A549 (cell line): Measurements from ENCODE around the gene PIK3IP1. TPM values are rescaled to one million over a fixed set of nuclear protein-coding genes. Genes with fewer than 3 reads are reported as not detected.

Experiments
- ATAC-seq, 2 experiments: fragments of 200-7000 bp in 1 of 2; fragments of >200 bp in 1 of 2; cut with Nextera tagmentation in 1 of 2; cut with Tn5 transposase in 1 of 2; 3 replicates each; pipeline versions ENCODE4 v1.8.0 to v1.9.1; 2018 to 2020; ENCODE audit warnings: mild to moderate bottlenecking in 1 of 2, moderate library complexity in 1 of 2
- CTCF ChIA-PET: fragments of 300-600 bp; sonication (Branson Sonifier 250); formaldehyde crosslinking; extraction: SDS; loops from one replicate; lab custom pipeline; 2021; ENCODE audit warnings: antibody characterized with exemption, inconsistent platforms; lab: Yijun Ruan, JAX
- POLR2A ChIA-PET: fragments of 350-600 bp; formaldehyde crosslinking; extraction: SDS; loops from one replicate; lab custom pipeline; 2021; ENCODE audit warnings: antibody characterized with exemption, inconsistent platforms; lab: Yijun Ruan, JAX
- DNase-seq, 2 experiments: peaks; one replicate each; pipeline versions ENCODE4 v3.0.0 to v3.0.0-alpha.2; 2011 to 2016; ENCODE audit warnings: low read depth in 1 of 2, low spot score in 1 of 2
- FAIRE-seq: peaks from 2 replicates; lab custom pipeline; 2011; peaks lifted over from hg19 to GRCh38; lab: Jason Lieb, UNC
- H3K27ac ChIP-seq, 2 experiments: fragments of >200 bp; sonication (Bioruptor Twin); formaldehyde crosslinking; 3 replicates each; pipeline ENCODE4 v1.5.1; 2016 to 2017
- H3K4me1 ChIP-seq: fragments of >200 bp; sonication (Bioruptor Twin); formaldehyde crosslinking; 3 replicates; pipeline ENCODE4 v1.6.1; 2016
- H3K4me2 ChIP-seq: fragments of >200 bp; sonication (Bioruptor Twin); formaldehyde crosslinking; 3 replicates; pipeline ENCODE4 v1.6.1; 2016
- H3K4me3 ChIP-seq: fragments of >200 bp; sonication (Bioruptor Twin); formaldehyde crosslinking; 3 replicates; pipeline ENCODE4 v1.5.1; 2016
- H3K9me3 ChIP-seq: fragments of >200 bp; sonication (Bioruptor Twin); formaldehyde crosslinking; 3 replicates; pipeline ENCODE4 v1.6.1; 2016
- BCL3 ChIP-seq: fragments of >200 bp; sonication (Bioruptor Twin); formaldehyde crosslinking; IDR thresholded peaks from 3 replicates; pipeline ENCODE4 v1.6.1; 2016
- BHLHE40 ChIP-seq: IDR thresholded peaks from 2 replicates; pipeline ENCODE4 v1.6.1; 2012; ENCODE audit warnings: low read depth, low read length, inconsistent platforms
- CBX2 ChIP-seq: fragments of 200-600 bp; sonication (generic); IDR thresholded peaks from 2 replicates; pipeline ENCODE4 v1.6.1; 2016; ENCODE audit warnings: low read depth, mild to moderate bottlenecking, borderline replicate concordance
- CBX8 ChIP-seq: fragments of 200-600 bp; sonication (generic); IDR thresholded peaks from 2 replicates; pipeline ENCODE4 v1.6.1; 2016
- CHD4 ChIP-seq: fragments of 200-600 bp; sonication (generic); IDR thresholded peaks from 2 replicates; pipeline ENCODE4 v1.6.1; 2016; ENCODE audit warnings: antibody characterized with exemption, mild to moderate bottlenecking, borderline replicate concordance
- ESRRA ChIP-seq: fragments of 150-350 bp; IDR thresholded peaks from 2 replicates; pipeline ENCODE4 v1.6.1; 2014; ENCODE audit warnings: mild to moderate bottlenecking, low read length, borderline replicate concordance
- FOSB ChIP-seq: fragments of 250-450 bp; sonication (Bioruptor Pico); IDR thresholded peaks from 2 replicates; pipeline ENCODE4 v1.5.0; 2020; ENCODE audit warnings: mild to moderate bottlenecking, moderate library complexity
- FOSL2 ChIP-seq, 2 experiments: fragments of 450-650 bp in 1 of 2; fragments of >200 bp in 1 of 2; sonication (Bioruptor Twin) in 1 of 2; formaldehyde crosslinking; IDR thresholded peaks; 2 replicates each; pipeline versions ENCODE4 v1.5.0 to v1.6.1; 2016 to 2020; ENCODE audit warnings: mild to moderate bottlenecking in 1 of 2, moderate library complexity in 1 of 2
- FOXS1 ChIP-seq: fragments of 250-450 bp; sonication (Bioruptor Pico); IDR thresholded peaks from 2 replicates; pipeline ENCODE4 v1.5.0; 2020; ENCODE audit warnings: mild to moderate bottlenecking, moderate library complexity
- HDAC2 ChIP-seq: fragments of 200-600 bp; sonication (generic); IDR thresholded peaks from 2 replicates; pipeline ENCODE4 v1.6.1; 2016
- HEYL ChIP-seq: fragments of 250-450 bp; sonication (Bioruptor Pico); IDR thresholded peaks from 2 replicates; pipeline ENCODE4 v1.8.0; 2021; ENCODE audit warnings: mild to moderate bottlenecking, moderate library complexity
- HOXA7 ChIP-seq: fragments of 250-450 bp; sonication (Bioruptor Pico); IDR thresholded peaks from 2 replicates; pipeline ENCODE4 v1.5.0; 2020; ENCODE audit warnings: mild to moderate bottlenecking, moderate library complexity
- JUN ChIP-seq, 2 experiments: fragments of >200 bp; sonication (Bioruptor Twin); formaldehyde crosslinking; IDR thresholded peaks; 2 replicates in 1 of 2; 3 replicates in 1 of 2; pipeline ENCODE4 v1.6.1; 2016 to 2017
- KDM1A ChIP-seq: fragments of 200-600 bp; sonication (generic); IDR thresholded peaks from 2 replicates; pipeline ENCODE4 v1.6.1; 2016; ENCODE audit warnings: low read depth, mild to moderate bottlenecking
- POLR2A ChIP-seq: IDR thresholded peaks from 2 replicates; pipeline ENCODE4 v1.6.1; 2012; ENCODE audit warnings: mild to moderate bottlenecking, low read length
- POLR2AphosphoS2 ChIP-seq: conservative IDR thresholded peaks from 2 replicates; pipeline ENCODE4 v1.6.1; 2012; ENCODE audit warnings: low read length, improper control_type of control experiment, inconsistent platforms
- RNF2 ChIP-seq: fragments of 200-600 bp; sonication (generic); IDR thresholded peaks from 2 replicates; pipeline ENCODE4 v1.6.1; 2016; ENCODE audit warnings: low read depth, mild to moderate bottlenecking, antibody characterized with exemption, moderate library complexity, borderline replicate concordance
- SREBF2 ChIP-seq: fragments of 450-650 bp; IDR thresholded peaks from 2 replicates; pipeline ENCODE4 v1.6.1; 2014; ENCODE audit warnings: mild to moderate bottlenecking, moderate library complexity
- TP53 ChIP-seq: fragments of 250-450 bp; sonication (Bioruptor Pico); IDR thresholded peaks from 2 replicates; pipeline ENCODE4 v1.5.0; 2021; ENCODE audit warnings: mild to moderate bottlenecking, moderate library complexity
- ZNF302 ChIP-seq: fragments of 250-450 bp; sonication (Bioruptor Pico); IDR thresholded peaks from 2 replicates; pipeline ENCODE4 v1.9.0; 2021; ENCODE audit warnings: inconsistent platforms, mild to moderate bottlenecking, moderate library complexity
- WGBS: methylation state at CpG from one replicate; pipeline ENCODE4 v1.1.6; 2017; ENCODE audit errors: missing lambda C conversion rate; 5-methylcytosine and 5-hydroxymethylcytosine counted together
- polyA plus RNA-seq, 4 experiments: library from polyadenylated mRNA; depleted of rRNA in 3 of 4; stranded (reverse); fragments of >200 nt; fragmentation: RNase III in 1 of 4; extraction: RNeasy Plus Mini Kit Qiagen cat#74134 plus additional on column Dnase treatment in 1 of 4; gene quantifications; 2 replicates in 3 of 4; 3 replicates in 1 of 4; pipeline ENCODE4 v1.2.3, GENCODE V29; 2011 to 2017
- TF ChIP-seq, protein P1 (sequence below): fragments of >200 bp; sonication (Bioruptor Twin); formaldehyde crosslinking; IDR thresholded peaks from 2 replicates; pipeline ENCODE4 v1.6.1; 2016

Gene PIK3IP1
- polyA plus RNA-seq, 2 of the 4 experiments (the other 2 are of a cell fraction) = 0.90 to 1.6 TPM

- 98% methylated on average over 7 of the region's 7 CpGs for WGBS
- ChIA-PET CTCF (interaction anchor here (0.5 to 4.7 kb wide), 5 partner anchors 14 to 305 kb away, joined by 3 to 26 read pairs (median 14); partner anchors contain the start of gene LIMK2), POLR2A (no interaction called here)
- Histone ChIP-seq H3K9me3 (no peaks in the 10 kb centered on the region), H3K27ac (peak overlapping the region; percentile 83 to 85; a peak in 5 of 6 replicates), H3K4me2 (peak overlapping the region; percentile 65), H3K4me1 (peaks cover 53% of the 10 kb centered on the region), H3K4me3 (no peak overlapping the region)
- DNase-seq = no peak
- ATAC-seq = no peak
- TF ChIP-seq CBX2 (no peak), CBX8 (no peak), HOXA7 (CRISPR knock-in tag) (no peak), ZNF302 (CRISPR knock-in tag) (no peak), FOXS1 (CRISPR knock-in tag) (no peak), SREBF2 (no peak), POLR2A (no peak), BCL3 (no peak), TP53 (CRISPR knock-in tag) (no peak), POLR2AphosphoS2 (no peak), FOSL2 (IDR thresholded peaks at IDR 0.05) (no peak), FOSL2 (CRISPR knock-in tag; IDR thresholded peaks at IDR 0.05) (no peak), HEYL (CRISPR knock-in tag) (no peak), KDM1A (no peak), FOSB (CRISPR knock-in tag) (no peak), RNF2 (no peak), ESRRA (no peak), CHD4 (no peak), JUN (IDR thresholded peaks at IDR 0.05) (no peak)
- TF ChIP-seq, protein P1, sequence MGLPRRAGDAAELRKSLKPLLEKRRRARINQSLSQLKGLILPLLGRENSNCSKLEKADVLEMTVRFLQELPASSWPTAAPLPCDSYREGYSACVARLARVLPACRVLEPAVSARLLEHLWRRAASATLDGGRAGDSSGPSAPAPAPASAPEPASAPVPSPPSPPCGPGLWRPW = no peak
- FAIRE-seq = no peak
Observed at GRCh38 chr22:31244943-31245451, 47.3 kb downstream of the PIK3IP1 start.

GRCh38 chr22:31244046-31244942, 48.0 kb downstream of the PIK3IP1 start:
- WGBS = 20% methylated on average over 9 of the region's 9 CpGs
- ATAC-seq (peak; percentile 79 to 91), FAIRE-seq (no peak), DNase-seq (peak; percentile 51 to 63)
- POLR2A ChIA-PET = interaction anchor here (0.8 to 1.3 kb wide), 2 partner anchors 48 to 1125 kb away, joined by 3 to 4 read pairs; partner anchors contain the start of gene PIK3IP1
- Histone ChIP-seq H3K27ac (peak overlapping the region; percentile 83 to 85), H3K4me1 (peaks cover 53% of the 10 kb centered on the region), H3K9me3 (no peaks in the 10 kb centered on the region), H3K4me2 (peak overlapping the region; percentile 65), H3K4me3 (no peak overlapping the region)
- TF ChIP-seq HDAC2 = no peak
- no peak for TF ChIP-seq FOSL2 (IDR thresholded peaks at IDR 0.05)
- TF ChIP-seq FOSL2 (CRISPR knock-in tag; IDR thresholded peaks at IDR 0.05) = peak; percentile 28; the same call in 1 of the 2 replicates
- no peak for TF ChIP-seq BHLHE40
- CTCF ChIA-PET = interaction anchor here (0.5 to 4.7 kb wide), 5 partner anchors 14 to 304 kb away, joined by 3 to 26 read pairs (median 14); partner anchors contain the start of gene LIMK2
